H1 (cell line): ENCODE measurements around the gene GRM4.

ENCODE experiments used
- EZH2 ChIP-seq: fragments of 200-600 bp; sonication (generic); IDR thresholded peaks from 2 replicates; pipeline ENCODE4 v1.7.1; 2012; ENCODE audit warnings: low read depth, mild to moderate bottlenecking, moderate library complexity, low read length, inconsistent platforms; ENCODE audit not compliant: severe bottlenecking
- GABPA ChIP-seq: IDR thresholded peaks from 2 replicates; pipeline ENCODE4 v1.6.1; 2011; ENCODE audit warnings: mild to moderate bottlenecking, low read length, moderate library complexity, borderline replicate concordance; ENCODE audit not compliant: insufficient read depth
- MAFK ChIP-seq: IDR thresholded peaks from 2 replicates; pipeline ENCODE4 v1.6.1; 2012; ENCODE audit warnings: low read depth, mild to moderate bottlenecking, improper control_type of control experiment, low read length
- POLR2A ChIP-seq, 2 experiments: IDR thresholded peaks; 1 replicate in 1 of 2; 2 replicates in 1 of 2; pipeline ENCODE4 v1.6.1; 2011; ENCODE audit warnings: low read depth in 2 of 2, low read length in 2 of 2, mild to moderate bottlenecking in 2 of 2; ENCODE audit errors: control extremely low read depth in 1 of 2
- POLR2AphosphoS5 ChIP-seq: IDR thresholded peaks from 2 replicates; pipeline ENCODE4 v1.6.1; 2011; ENCODE audit warnings: low read depth, low read length
- RAD21 ChIP-seq, 2 experiments: IDR thresholded peaks in 1 of 2; conservative IDR thresholded peaks in 1 of 2; 2 replicates each; pipeline ENCODE4 v1.6.1; 2011; ENCODE audit warnings: low read depth in 2 of 2, low read length in 2 of 2, improper control_type of control experiment in 1 of 2, inconsistent platforms in 1 of 2, mild to moderate bottlenecking in 1 of 2, moderate library complexity in 1 of 2
- RXRA ChIP-seq: IDR thresholded peaks from 2 replicates; pipeline ENCODE4 v1.6.1; 2011; ENCODE audit warnings: low read depth, mild to moderate bottlenecking, low read length, moderate library complexity; ENCODE audit not compliant: insufficient read depth
- SIN3A ChIP-seq, 2 experiments: IDR thresholded peaks in 1 of 2; conservative IDR thresholded peaks in 1 of 2; 2 replicates each; pipeline ENCODE4 v1.6.1; 2011 to 2012; ENCODE audit warnings: low read length in 2 of 2, improper control_type of control experiment in 1 of 2, low read depth in 1 of 2, mild to moderate bottlenecking in 1 of 2
- TEAD4 ChIP-seq: IDR thresholded peaks from 2 replicates; pipeline ENCODE4 v1.6.1; 2012; ENCODE audit warnings: low read depth, low read length, inconsistent platforms, mixed read lengths
- TF ChIP-seq, protein P1 (sequence below), 3 experiments: IDR thresholded peaks; 1 replicate in 2 of 3; 2 replicates in 1 of 3; pipeline versions ENCODE4 v1.5.1 to v1.6.1; 2011; ENCODE audit warnings: low read length in 3 of 3, mild to moderate bottlenecking in 3 of 3, inconsistent platforms in 2 of 3, low read depth in 1 of 3, moderate library complexity in 1 of 3; ENCODE audit not compliant: insufficient read depth in 1 of 3; ENCODE audit errors: control extremely low read depth in 1 of 3

GRCh38 chr6:34142061-34142998, 3.6 kb downstream of the GRM4 start:
- TF ChIP-seq, protein P1, sequence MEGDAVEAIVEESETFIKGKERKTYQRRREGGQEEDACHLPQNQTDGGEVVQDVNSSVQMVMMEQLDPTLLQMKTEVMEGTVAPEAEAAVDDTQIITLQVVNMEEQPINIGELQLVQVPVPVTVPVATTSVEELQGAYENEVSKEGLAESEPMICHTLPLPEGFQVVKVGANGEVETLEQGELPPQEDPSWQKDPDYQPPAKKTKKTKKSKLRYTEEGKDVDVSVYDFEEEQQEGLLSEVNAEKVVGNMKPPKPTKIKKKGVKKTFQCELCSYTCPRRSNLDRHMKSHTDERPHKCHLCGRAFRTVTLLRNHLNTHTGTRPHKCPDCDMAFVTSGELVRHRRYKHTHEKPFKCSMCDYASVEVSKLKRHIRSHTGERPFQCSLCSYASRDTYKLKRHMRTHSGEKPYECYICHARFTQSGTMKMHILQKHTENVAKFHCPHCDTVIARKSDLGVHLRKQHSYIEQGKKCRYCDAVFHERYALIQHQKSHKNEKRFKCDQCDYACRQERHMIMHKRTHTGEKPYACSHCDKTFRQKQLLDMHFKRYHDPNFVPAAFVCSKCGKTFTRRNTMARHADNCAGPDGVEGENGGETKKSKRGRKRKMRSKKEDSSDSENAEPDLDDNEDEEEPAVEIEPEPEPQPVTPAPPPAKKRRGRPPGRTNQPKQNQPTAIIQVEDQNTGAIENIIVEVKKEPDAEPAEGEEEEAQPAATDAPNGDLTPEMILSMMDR (IDR thresholded peaks at IDR 0.05; ENCODE audit: control extremely low read depth in 1 of 3, insufficient read depth in 1 of 3, low read depth in 1 of 3, low read length in 3 of 3), result no peak
- TF ChIP-seq SIN3A (conservative IDR thresholded peaks at IDR 0.05 in 1 of 2, IDR thresholded peaks at IDR 0.05 in 1 of 2; ENCODE audit: low read depth in 1 of 2, low read length in 2 of 2) (no peak), POLR2A (IDR thresholded peaks at IDR 0.05; ENCODE audit: control extremely low read depth in 1 of 2, low read depth in 2 of 2, low read length in 2 of 2) (no peak), GABPA (no peak), EZH2 (peak; percentile 42), RAD21 (IDR thresholded peaks at IDR 0.05 in 1 of 2, conservative IDR thresholded peaks at IDR 0.05 in 1 of 2; ENCODE audit: low read depth in 2 of 2, low read length in 2 of 2) (no peak), MAFK (no peak), POLR2AphosphoS5 (no peak), RXRA (no peak), TEAD4 (no peak)
